ENCODE results near the gene FBXL17. TPM values are rescaled to one million over a fixed set of nuclear protein-coding genes. Genes with fewer than 3 reads are reported as not detected.

Gene FBXL17
- polyA plus RNA-seq, 2 of the 4 experiments (the other 2 are of a cell fraction) = 8.7 to 9.1 TPM

- Histone ChIP-seq H3K4me2 (no peak overlapping the region), H3K9me3 (no peaks in the 10 kb centered on the region), H3K4me1 (no peaks in the 10 kb centered on the region), H3K4me3 (no peak overlapping the region), H3K27ac (no peak overlapping the region)
- POLR2A ChIA-PET = no interaction called here
- DNase-seq (ENCODE audit: low read depth in 1 of 2, low spot score in 1 of 2) (no peak), ATAC-seq (no peak), FAIRE-seq (no peak)
- no peak for TF ChIP-seq CTCF (IDR thresholded peaks at IDR 0.05)
- CTCF ChIA-PET = no interaction called here
- WGBS (ENCODE audit: missing lambda C conversion rate) = 74% methylated on average over 7 of the region's 7 CpGs
These were observed 345.4 kb downstream of the FBXL17 start for GRCh38 chr5:108036482-108036881.

DNA sequence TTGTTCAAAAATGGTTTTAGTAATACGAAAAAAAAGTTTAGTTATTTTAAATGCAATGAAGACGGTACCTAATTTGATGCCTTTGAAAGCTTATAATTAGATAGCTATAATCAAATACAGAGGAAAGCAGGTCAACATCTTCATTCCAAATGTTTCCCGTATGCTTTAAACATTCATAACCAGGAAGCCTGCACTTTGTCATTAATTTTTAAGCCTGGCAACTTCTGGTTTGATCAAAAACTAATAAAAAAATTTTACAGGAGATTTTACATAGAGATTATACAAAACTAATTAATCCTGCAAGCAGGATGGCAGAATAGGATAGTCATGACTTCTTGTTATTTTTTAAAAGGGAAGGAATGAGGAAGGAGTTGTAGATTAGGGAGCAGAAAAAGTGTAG lies 353.0 kb downstream of the FBXL17 start:
- no peaks in the 10 kb centered on the region for H3K9me3 ChIP-seq
- DNase-seq (ENCODE audit: low read depth in 1 of 2, low spot score in 1 of 2) (no peak), FAIRE-seq (no peak), ATAC-seq (no peak)
- no peak overlapping the region for H3K27ac ChIP-seq
- 80% methylated on average over 3 of the region's 3 CpGs for WGBS (ENCODE audit: missing lambda C conversion rate)
- no peak overlapping the region for H3K4me3 ChIP-seq
- TF ChIP-seq KDM5A (IDR thresholded peaks at IDR 0.05) (no peak), SMC3 (IDR thresholded peaks at IDR 0.05) (no peak), CBX2 (IDR thresholded peaks at IDR 0.05; ENCODE audit: borderline replicate concordance, low read depth) (no peak), HOXB5 (CRISPR knock-in tag; IDR thresholded peaks at IDR 0.05) (no peak), ZSCAN20 (CRISPR knock-in tag; IDR thresholded peaks at IDR 0.05) (no peak), EHF (CRISPR knock-in tag; IDR thresholded peaks at IDR 0.05) (no peak), MAX (IDR thresholded peaks at IDR 0.05) (no peak), PHF8 (IDR thresholded peaks at IDR 0.05; ENCODE audit: borderline replicate concordance, low read depth) (no peak), E2F6 (IDR thresholded peaks at IDR 0.05; ENCODE audit: borderline replicate concordance, low read depth) (no peak), ZC3H11A (IDR thresholded peaks at IDR 0.05) (no peak), HDAC2 (IDR thresholded peaks at IDR 0.05) (no peak), CEBPB (IDR thresholded peaks at IDR 0.05) (no peak), SREBF2 (IDR thresholded peaks at IDR 0.05) (no peak), TFCP2L1 (CRISPR knock-in tag; IDR thresholded peaks at IDR 0.05) (no peak), RNF2 (IDR thresholded peaks at IDR 0.05; ENCODE audit: borderline replicate concordance, low read depth) (no peak), RAD21 (conservative IDR thresholded peaks at IDR 0.05 in 1 of 2, IDR thresholded peaks at IDR 0.05 in 1 of 2) (no peak)
- TF ChIP-seq, protein P1, sequence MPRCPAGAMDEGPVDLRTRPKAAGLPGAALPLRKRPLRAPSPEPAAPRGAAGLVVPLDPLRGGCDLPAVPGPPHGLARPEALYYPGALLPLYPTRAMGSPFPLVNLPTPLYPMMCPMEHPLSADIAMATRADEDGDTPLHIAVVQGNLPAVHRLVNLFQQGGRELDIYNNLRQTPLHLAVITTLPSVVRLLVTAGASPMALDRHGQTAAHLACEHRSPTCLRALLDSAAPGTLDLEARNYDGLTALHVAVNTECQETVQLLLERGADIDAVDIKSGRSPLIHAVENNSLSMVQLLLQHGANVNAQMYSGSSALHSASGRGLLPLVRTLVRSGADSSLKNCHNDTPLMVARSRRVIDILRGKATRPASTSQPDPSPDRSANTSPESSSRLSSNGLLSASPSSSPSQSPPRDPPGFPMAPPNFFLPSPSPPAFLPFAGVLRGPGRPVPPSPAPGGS (IDR thresholded peaks at IDR 0.05) = no peak
- no peaks in the 10 kb centered on the region for H3K4me1 ChIP-seq
- ChIA-PET POLR2A (no interaction called here), CTCF (no interaction called here)
- no peak overlapping the region for H3K4me2 ChIP-seq

DNA sequence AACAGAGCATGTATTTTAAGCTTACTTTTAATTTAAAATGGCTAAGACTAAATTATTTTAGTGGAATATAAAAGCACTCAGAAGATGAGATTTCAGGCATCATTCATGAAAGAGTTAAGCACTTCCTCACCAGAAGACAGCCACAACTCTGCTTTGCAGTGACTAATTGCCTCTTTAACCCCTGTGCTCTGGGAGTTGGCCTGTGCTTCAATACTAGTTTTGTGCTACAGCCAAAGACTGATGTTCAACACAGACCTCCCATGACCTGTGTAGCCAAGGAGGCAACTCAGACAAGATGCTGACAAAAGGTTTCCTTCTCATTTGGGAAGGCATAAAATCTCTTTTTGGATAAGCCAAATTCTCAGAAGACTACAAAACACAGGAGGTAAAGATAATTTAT lies 353.5 kb downstream of the FBXL17 start:
- no peak overlapping the region for H3K27ac ChIP-seq
- no peaks in the 10 kb centered on the region for H3K9me3 ChIP-seq
- no peaks in the 10 kb centered on the region for H3K4me1 ChIP-seq
- no peak overlapping the region for H3K4me2 ChIP-seq
- H3K4me3 ChIP-seq = no peak overlapping the region
- CTCF ChIA-PET = no interaction called here
- ATAC-seq = no peak
- POLR2A ChIA-PET = no interaction called here
- no peak for DNase-seq (ENCODE audit: low read depth in 1 of 2, low spot score in 1 of 2)
- TF ChIP-seq MYC (IDR thresholded peaks at IDR 0.05; ENCODE audit: borderline replicate concordance, low read length) (no peak), POLR2A (IDR thresholded peaks at IDR 0.05; ENCODE audit: low read length) (no peak)
- no peak for FAIRE-seq

Measured in A549 (cell line).